ENCODE results near the gene EPAS1.

DNA sequence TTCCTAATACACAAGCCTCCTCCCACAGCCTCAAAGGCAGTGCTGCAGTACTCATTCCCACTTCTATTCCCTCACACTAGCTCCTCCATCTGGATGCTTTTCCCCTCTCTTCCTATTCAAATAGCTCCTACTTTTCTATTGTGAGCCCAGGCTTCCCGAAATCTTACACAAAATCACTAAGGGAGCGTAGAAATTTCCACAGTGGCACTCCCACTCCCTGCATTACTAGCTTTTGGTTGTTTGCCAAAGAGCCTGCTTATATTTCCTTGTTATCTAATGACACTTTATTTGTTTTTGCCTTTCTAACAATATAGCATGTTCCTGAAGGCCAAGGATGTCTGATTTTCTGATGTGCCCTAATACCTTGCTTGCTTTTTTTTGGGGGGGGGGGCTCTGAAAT, 10.9 kb downstream of the EPAS1 start:
- TF ChIP-seq, protein P1, sequence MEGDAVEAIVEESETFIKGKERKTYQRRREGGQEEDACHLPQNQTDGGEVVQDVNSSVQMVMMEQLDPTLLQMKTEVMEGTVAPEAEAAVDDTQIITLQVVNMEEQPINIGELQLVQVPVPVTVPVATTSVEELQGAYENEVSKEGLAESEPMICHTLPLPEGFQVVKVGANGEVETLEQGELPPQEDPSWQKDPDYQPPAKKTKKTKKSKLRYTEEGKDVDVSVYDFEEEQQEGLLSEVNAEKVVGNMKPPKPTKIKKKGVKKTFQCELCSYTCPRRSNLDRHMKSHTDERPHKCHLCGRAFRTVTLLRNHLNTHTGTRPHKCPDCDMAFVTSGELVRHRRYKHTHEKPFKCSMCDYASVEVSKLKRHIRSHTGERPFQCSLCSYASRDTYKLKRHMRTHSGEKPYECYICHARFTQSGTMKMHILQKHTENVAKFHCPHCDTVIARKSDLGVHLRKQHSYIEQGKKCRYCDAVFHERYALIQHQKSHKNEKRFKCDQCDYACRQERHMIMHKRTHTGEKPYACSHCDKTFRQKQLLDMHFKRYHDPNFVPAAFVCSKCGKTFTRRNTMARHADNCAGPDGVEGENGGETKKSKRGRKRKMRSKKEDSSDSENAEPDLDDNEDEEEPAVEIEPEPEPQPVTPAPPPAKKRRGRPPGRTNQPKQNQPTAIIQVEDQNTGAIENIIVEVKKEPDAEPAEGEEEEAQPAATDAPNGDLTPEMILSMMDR (IDR thresholded peaks at IDR 0.05; ENCODE audit: insufficient read depth, low read length), result no peak
- TF ChIP-seq POLR2AphosphoS5 (IDR thresholded peaks at IDR 0.05; ENCODE audit: low read depth) (no peak), REST (IDR thresholded peaks at IDR 0.05; ENCODE audit: insufficient replicate concordance, low read depth) (no peak)

Measured in HL-60 (cell line).